GM12878 (cell line): Measurements from ENCODE around the gene EPN3.

ENCODE experiments used
- ATF2 ChIP-seq: IDR thresholded peaks from 2 replicates; pipeline ENCODE4 v1.6.1; 2012; ENCODE audit warnings: low read length, inconsistent platforms
- EP300 ChIP-seq, 2 experiments: fragments of 150-350 bp in 1 of 2; IDR thresholded peaks; 2 replicates each; pipeline ENCODE4 v1.6.1; 2011 to 2012; ENCODE audit warnings: low read depth in 2 of 2, low read length in 2 of 2, borderline replicate concordance in 1 of 2, improper control_type of control experiment in 1 of 2, inconsistent platforms in 1 of 2; ENCODE audit not compliant: control insufficient read depth in 1 of 2
- TAF1 ChIP-seq: IDR thresholded peaks from 2 replicates; pipeline ENCODE4 v1.6.1; 2011; ENCODE audit warnings: mild to moderate bottlenecking, low read depth, low read length, borderline replicate concordance
- ZBTB4 ChIP-seq: fragments of 450-650 bp; formaldehyde crosslinking; IDR thresholded peaks from 2 replicates; pipeline ENCODE4 v1.4.0; 2022; ENCODE audit warnings: mild to moderate bottlenecking, moderate library complexity

GRCh38 chr17:50550661-50551432 is 18.3 kb downstream of the EPN3 start:
- TF ChIP-seq ZBTB4 (CRISPR knock-in tag) (no peak), EP300 (IDR thresholded peaks at IDR 0.05; ENCODE audit: borderline replicate concordance in 1 of 2, control insufficient read depth in 1 of 2, low read depth in 2 of 2, low read length in 2 of 2) (no peak), ATF2 (no peak), TAF1 (no peak)
